H1 (cell line): ENCODE data around the gene CLBA1. TPM values are rescaled to one million over a fixed set of nuclear protein-coding genes. Genes with fewer than 3 reads are reported as not detected.

Experiments
- CTCF ChIA-PET: fragments of 300-600 bp; sonication (Branson Sonifier 250); formaldehyde crosslinking; loops from one replicate; lab custom pipeline; 2021; ENCODE audit not compliant: partially characterized antibody; lab: Charles Lee
- POLR2A ChIA-PET: fragments of 300-600 bp; sonication (Branson Sonifier 250); formaldehyde crosslinking; loops from one replicate; lab custom pipeline; 2021; ENCODE audit warnings: inconsistent platforms; ENCODE audit not compliant: partially characterized antibody; lab: Charles Lee
- DNase-seq, 2 experiments: peaks; one replicate each; pipeline versions ENCODE4 v3.0.0 to v3.0.0-alpha.2; 2010 to 2022; ENCODE audit warnings: low spot score in 2 of 2, low read depth in 1 of 2, mixed read lengths in 1 of 2
- FAIRE-seq: peaks from 2 replicates; lab custom pipeline; 2011; peaks lifted over from hg19 to GRCh38; lab: Jason Lieb, UNC
- H2AFZ ChIP-seq: 2 replicates; pipeline ENCODE4 v1.8.1; 2012; ENCODE audit warnings: low read length, inconsistent platforms
- H2AK5ac ChIP-seq: 2 replicates; pipeline ENCODE4 v1.6.1; 2013; ENCODE audit warnings: low read depth, low read length
- H2BK120ac ChIP-seq: replicated peaks from 2 replicates; pipeline ENCODE3; 2013; ENCODE audit warnings: low read depth, low read length, inconsistent platforms
- H2BK12ac ChIP-seq: 2 replicates; pipeline ENCODE4 v1.6.1; 2013; ENCODE audit warnings: low read depth, low read length
- H2BK15ac ChIP-seq: 2 replicates; pipeline ENCODE4 v1.6.1; 2013; ENCODE audit warnings: low read length
- H2BK20ac ChIP-seq: 2 replicates; pipeline ENCODE4 v1.6.1; 2013; ENCODE audit warnings: low read length
- H2BK5ac ChIP-seq: 2 replicates; pipeline ENCODE4 v1.6.1; 2013; ENCODE audit warnings: low read depth, low read length
- H3K14ac ChIP-seq: 2 replicates; pipeline ENCODE4 v1.6.1; 2013; ENCODE audit warnings: inconsistent platforms; ENCODE audit not compliant: insufficient read length
- H3K18ac ChIP-seq: 2 replicates; pipeline ENCODE4 v1.6.1; 2013; ENCODE audit warnings: low read length; ENCODE audit errors: extremely low read depth
- H3K23ac ChIP-seq: 2 replicates; pipeline ENCODE4 v1.6.1; 2013; ENCODE audit warnings: inconsistent platforms; ENCODE audit not compliant: insufficient read length
- H3K23me2 ChIP-seq: 2 replicates; pipeline ENCODE4 v1.6.1; 2013; ENCODE audit warnings: low read depth, low read length
- H3K27ac ChIP-seq: 2 replicates; pipeline ENCODE4 v1.6.1; 2011; ENCODE audit warnings: low read depth, low read length, inconsistent platforms
- H3K27me3 ChIP-seq, 4 experiments: replicated peaks in 1 of 4; 1 replicate in 1 of 4; 2 replicates in 3 of 4; pipeline versions ENCODE4 v1.6.1 to v1.8.1; 2011 to 2013; ENCODE audit warnings: low read length in 3 of 4, mild to moderate bottlenecking in 3 of 4, inconsistent platforms in 2 of 4, mixed read lengths in 2 of 4, moderate library complexity in 1 of 4; ENCODE audit not compliant: control insufficient read depth in 3 of 4, insufficient read depth in 3 of 4; ENCODE audit errors: extremely low read depth in 1 of 4
- H3K36me3 ChIP-seq, 4 experiments: 2 replicates each; pipeline versions ENCODE4 v1.6.1 to v1.8.1; 2011 to 2013; ENCODE audit warnings: mild to moderate bottlenecking in 4 of 4, low read length in 3 of 4, moderate library complexity in 2 of 4, control low read depth in 1 of 4, inconsistent platforms in 1 of 4; ENCODE audit not compliant: insufficient read depth in 4 of 4, control insufficient read depth in 2 of 4
- H3K4ac ChIP-seq: replicated peaks from 2 replicates; pipeline ENCODE3; 2013; ENCODE audit warnings: low read length, low read depth, mixed read lengths, inconsistent platforms; ENCODE audit not compliant: insufficient read length
- H3K4me1 ChIP-seq, 4 experiments: replicated peaks in 1 of 4; 1 replicate in 1 of 4; 2 replicates in 3 of 4; pipeline versions ENCODE4 v1.6.1 to v1.8.1; 2011 to 2013; ENCODE audit warnings: low read length in 3 of 4, inconsistent platforms in 2 of 4, mixed read lengths in 1 of 4; ENCODE audit not compliant: insufficient read depth in 4 of 4, control insufficient read depth in 3 of 4
- H3K4me2 ChIP-seq, 2 experiments: 2 replicates each; pipeline versions ENCODE4 v1.6.1 to v1.8.1; 2011 to 2013; ENCODE audit warnings: low read depth in 2 of 2, low read length in 2 of 2, control low read depth in 1 of 2, inconsistent platforms in 1 of 2, mild to moderate bottlenecking in 1 of 2; ENCODE audit not compliant: insufficient read depth in 1 of 2
- H3K4me3 ChIP-seq, 4 experiments: fragments of 200-600, 300-600 bp in 1 of 4; sonication (generic), shearing (Covaris generic), sonication (Bioruptor Twin) in 1 of 4; 2 replicates each; pipeline versions ENCODE4 v1.5.1 to v1.8.1; 2011 to 2016; ENCODE audit warnings: low read length in 4 of 4, low read depth in 3 of 4, control low read depth in 2 of 4, inconsistent platforms in 2 of 4, mild to moderate bottlenecking in 2 of 4, mixed read lengths in 1 of 4, moderate library complexity in 1 of 4; ENCODE audit not compliant: insufficient read depth in 2 of 4; ENCODE audit errors: extremely low read depth in 1 of 4
- H3K56ac ChIP-seq: replicated peaks from 2 replicates; pipeline ENCODE3; 2013; ENCODE audit warnings: low read depth, mild to moderate bottlenecking, mixed read lengths, low read length, inconsistent platforms; ENCODE audit not compliant: insufficient read length
- H3K79me1 ChIP-seq: 2 replicates; pipeline ENCODE4 v1.6.1; 2013; ENCODE audit warnings: low read depth, low read length, control low read depth
- H3K79me2 ChIP-seq, 2 experiments: 2 replicates each; pipeline versions ENCODE4 v1.6.1 to v1.8.1; 2012 to 2013; ENCODE audit warnings: low read length in 2 of 2, mild to moderate bottlenecking in 2 of 2, inconsistent platforms in 1 of 2; ENCODE audit not compliant: insufficient read depth in 2 of 2, control insufficient read depth in 1 of 2
- H3K9ac ChIP-seq, 4 experiments: replicated peaks in 1 of 4; 1 replicate in 1 of 4; 2 replicates in 3 of 4; pipeline versions ENCODE4 v1.6.1 to v1.8.1; 2011 to 2013; ENCODE audit warnings: low read depth in 3 of 4, low read length in 3 of 4, control low read depth in 2 of 4, mild to moderate bottlenecking in 2 of 4, moderate library complexity in 2 of 4, inconsistent platforms in 1 of 4; ENCODE audit errors: extremely low read depth in 1 of 4
- H3K9me3 ChIP-seq, 2 experiments: 2 replicates each; pipeline versions ENCODE4 v1.6.1 to v1.8.1; 2012 to 2013; ENCODE audit warnings: mild to moderate bottlenecking in 2 of 2, moderate library complexity in 2 of 2, control low read depth in 1 of 2, inconsistent platforms in 1 of 2, low read depth in 1 of 2, low read length in 1 of 2, mixed read lengths in 1 of 2; ENCODE audit not compliant: insufficient read depth in 2 of 2
- H4K20me1 ChIP-seq, 2 experiments: replicated peaks in 1 of 2; 2 replicates each; pipeline versions ENCODE3 to v1.8.1; 2011 to 2013; ENCODE audit warnings: inconsistent platforms in 2 of 2, low read length in 2 of 2, mild to moderate bottlenecking in 1 of 2; ENCODE audit not compliant: insufficient read depth in 2 of 2, control insufficient read depth in 1 of 2
- H4K5ac ChIP-seq: 2 replicates; pipeline ENCODE4 v1.6.1; 2013; ENCODE audit warnings: low read length, low read depth, mixed read lengths, inconsistent platforms; ENCODE audit not compliant: insufficient read length
- H4K8ac ChIP-seq: 2 replicates; pipeline ENCODE4 v1.8.0; 2013; ENCODE audit warnings: mild to moderate bottlenecking, moderate library complexity, low read length, inconsistent platforms; ENCODE audit not compliant: insufficient read depth; ENCODE audit errors: extremely low read depth
- H4K91ac ChIP-seq: replicated peaks from 2 replicates; pipeline ENCODE3; 2013; ENCODE audit warnings: low read length, mixed read lengths, inconsistent platforms; ENCODE audit not compliant: insufficient read length
- EGR1 ChIP-seq: IDR thresholded peaks from 2 replicates; pipeline ENCODE4 v1.6.1; 2011; ENCODE audit warnings: low read depth, low read length, borderline replicate concordance
- FOSL1 ChIP-seq: IDR thresholded peaks from 2 replicates; pipeline ENCODE4 v1.6.1; 2011; ENCODE audit warnings: mild to moderate bottlenecking, low read depth, low read length, moderate library complexity; ENCODE audit not compliant: insufficient read depth
- GABPA ChIP-seq: IDR thresholded peaks from 2 replicates; pipeline ENCODE4 v1.6.1; 2011; ENCODE audit warnings: mild to moderate bottlenecking, low read length, moderate library complexity, borderline replicate concordance; ENCODE audit not compliant: insufficient read depth
- PHF8 ChIP-seq: fragments of 200-600 bp; sonication (generic); conservative IDR thresholded peaks from 2 replicates; pipeline ENCODE4 v1.7.1; 2012; ENCODE audit warnings: low read depth, mild to moderate bottlenecking, inconsistent platforms, low read length, moderate library complexity
- POLR2A ChIP-seq, 2 experiments: IDR thresholded peaks; 1 replicate in 1 of 2; 2 replicates in 1 of 2; pipeline ENCODE4 v1.6.1; 2011; ENCODE audit warnings: low read depth in 2 of 2, low read length in 2 of 2, mild to moderate bottlenecking in 2 of 2; ENCODE audit errors: control extremely low read depth in 1 of 2
- POU5F1 ChIP-seq: IDR thresholded peaks from 2 replicates; pipeline ENCODE4 v1.6.1; 2011; ENCODE audit warnings: low read depth, mild to moderate bottlenecking, low read length, moderate library complexity
- RBBP5 ChIP-seq: IDR thresholded peaks from 2 replicates; pipeline ENCODE4 v1.7.1; 2012; ENCODE audit warnings: low read depth, mild to moderate bottlenecking, inconsistent platforms, low read length, moderate library complexity, borderline replicate concordance
- SUZ12 ChIP-seq: fragments of 200-600 bp; sonication (generic); IDR thresholded peaks from 2 replicates; pipeline ENCODE4 v1.6.1; 2012; ENCODE audit warnings: mild to moderate bottlenecking, inconsistent platforms, low read length, moderate library complexity, mixed read lengths
- TEAD4 ChIP-seq: IDR thresholded peaks from 2 replicates; pipeline ENCODE4 v1.6.1; 2012; ENCODE audit warnings: low read depth, low read length, inconsistent platforms, mixed read lengths
- YY1 ChIP-seq: IDR thresholded peaks from 2 replicates; pipeline ENCODE4 v1.6.1; 2011; ENCODE audit warnings: low read depth, mild to moderate bottlenecking, low read length
- ZNF274 ChIP-seq: IDR thresholded peaks from 2 replicates; pipeline ENCODE4 v1.7.0; 2012; ENCODE audit warnings: low read length, borderline replicate concordance; ENCODE audit errors: extremely low read depth
- WGBS, 2 experiments: shearing (Covaris generic) in 1 of 2; methylation state at CpG; one replicate each; pipeline versions ENCODE4 v1.1.6 to v1.1.7; 2013 to 2015; ENCODE audit warnings: low lambda C conversion rate in 2 of 2, mixed read lengths in 2 of 2, inconsistent platforms in 1 of 2, low coverage in 1 of 2, missing lambda C conversion rate in 1 of 2; ENCODE audit not compliant: insufficient replicate concordance in 2 of 2, insufficient coverage in 1 of 2, insufficient read length in 1 of 2; ENCODE audit errors: extremely low coverage in 1 of 2, missing lambda C conversion rate in 1 of 2; 5-methylcytosine and 5-hydroxymethylcytosine counted together
- polyA plus RNA-seq, 7 experiments: library from polyadenylated mRNA; depleted of rRNA in 3 of 7; stranded (reverse) in 5 of 7; unstranded in 2 of 7; fragments of >200 nt in 5 of 7; fragments of 200-250 nt in 2 of 7; gene quantifications; 1 replicate in 5 of 7; 2 replicates in 1 of 7; 4 replicates in 1 of 7; pipeline versions ENCODE4 v1.2.1 to v1.2.3, GENCODE V29; 2011 to 2013; ENCODE audit warnings: missing spikeins in 2 of 7, mixed read lengths in 2 of 7
- total RNA-seq: library from RNA; stranded (reverse); fragmentation: NEBNext Ultra II Directional; extraction: Animal tissue kit (Norgen Biotek cat#: 25700); gene quantifications from 2 replicates; pipeline ENCODE4 v1.2.1, GENCODE V29; 2021
- TF ChIP-seq, protein P1 (sequence below): IDR thresholded peaks from 2 replicates; pipeline ENCODE4 v1.6.1; 2012; ENCODE audit warnings: low read length, inconsistent platforms

CLBA1 gene
- total and polyA plus RNA-seq, 2 of the 8 experiments (the other 6 are each of a cell fraction or from before 2014, with no cell fraction given): 1.6 to 2.4 TPM

DNA sequence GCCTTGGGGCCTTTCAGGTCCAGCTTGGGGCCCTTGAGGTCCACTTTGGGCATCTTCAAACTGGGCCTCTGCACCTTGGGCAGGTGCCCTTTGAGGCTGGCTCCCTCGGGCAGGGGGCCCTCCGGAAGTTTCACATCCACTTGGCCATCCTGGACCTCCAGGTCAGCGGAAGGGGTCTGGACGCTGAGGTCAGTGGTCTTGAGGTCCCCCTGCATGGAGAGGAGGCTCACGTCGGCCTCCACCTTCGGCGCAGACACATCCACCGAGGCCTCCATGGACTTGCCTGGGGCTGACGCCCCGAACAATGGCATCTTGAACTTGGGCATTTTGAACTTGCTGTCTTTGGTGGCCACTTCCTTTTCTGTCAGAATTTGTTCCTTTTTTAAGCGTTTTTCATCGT, 32.5 kb upstream of the CLBA1 start:
- Histone ChIP-seq H3K14ac (no peak overlapping the region), H2BK12ac (no peak overlapping the region), H3K4me3 (no peak overlapping the region), H2AK5ac (no peak overlapping the region), H3K23ac (no peak overlapping the region), H2BK15ac (no peak overlapping the region), H3K4ac (no peak overlapping the region), H4K20me1 (no peaks in the 10 kb centered on the region), H4K5ac (no peak overlapping the region), H2BK120ac (no peak overlapping the region), H2AFZ (no peak overlapping the region), H3K56ac (no peak overlapping the region), H3K23me2 (no peaks in the 10 kb centered on the region), H3K27ac (no peak overlapping the region), H3K4me1 (no peaks in the 10 kb centered on the region), H3K9me3 (peaks cover 0 to 33% of the 10 kb centered on the region in 2 experiments; a peak in 1 of 4 replicates), H3K4me2 (no peak overlapping the region), H3K18ac (no peak overlapping the region), H3K27me3 (no peaks in the 10 kb centered on the region), H3K79me1 (no peaks in the 10 kb centered on the region), H3K79me2 (no peaks in the 10 kb centered on the region), H2BK20ac (no peak overlapping the region), H4K8ac (no peak overlapping the region), H2BK5ac (no peak overlapping the region), H3K9ac (no peak overlapping the region), H4K91ac (no peak overlapping the region), H3K36me3 (no peaks in the 10 kb centered on the region)
- POLR2A ChIA-PET: no interaction called here
- DNase-seq (no peak), FAIRE-seq (no peak)
- WGBS, 2 experiments: 83% methylated on average over 11 of the region's 13 CpGs; no CpG with 5 or more reads in 1 of the 2 experiments
- CTCF ChIA-PET: interaction anchor here (1.3 kb wide), 1 partner anchor 17 kb away, joined by 3 read pairs; no protein-coding TSS in a partner anchor
- TF ChIP-seq EGR1 (no peak), POLR2A (IDR thresholded peaks at IDR 0.05; ENCODE audit: control extremely low read depth in 1 of 2, low read depth in 2 of 2, low read length in 2 of 2) (no peak), POU5F1 (no peak), YY1 (no peak), GABPA (no peak), PHF8 (no peak), ZNF274 (no peak), RBBP5 (no peak), SUZ12 (no peak), TEAD4 (no peak), FOSL1 (no peak)
- TF ChIP-seq, protein P1, sequence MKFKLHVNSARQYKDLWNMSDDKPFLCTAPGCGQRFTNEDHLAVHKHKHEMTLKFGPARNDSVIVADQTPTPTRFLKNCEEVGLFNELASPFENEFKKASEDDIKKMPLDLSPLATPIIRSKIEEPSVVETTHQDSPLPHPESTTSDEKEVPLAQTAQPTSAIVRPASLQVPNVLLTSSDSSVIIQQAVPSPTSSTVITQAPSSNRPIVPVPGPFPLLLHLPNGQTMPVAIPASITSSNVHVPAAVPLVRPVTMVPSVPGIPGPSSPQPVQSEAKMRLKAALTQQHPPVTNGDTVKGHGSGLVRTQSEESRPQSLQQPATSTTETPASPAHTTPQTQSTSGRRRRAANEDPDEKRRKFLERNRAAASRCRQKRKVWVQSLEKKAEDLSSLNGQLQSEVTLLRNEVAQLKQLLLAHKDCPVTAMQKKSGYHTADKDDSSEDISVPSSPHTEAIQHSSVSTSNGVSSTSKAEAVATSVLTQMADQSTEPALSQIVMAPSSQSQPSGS: no peak
